ENCODE data around the gene WRNIP1. TPM values are rescaled to one million over a fixed set of nuclear protein-coding genes. Genes with fewer than 3 reads are reported as not detected.

Gene WRNIP1
- total and polyA plus RNA-seq, 2 of the 8 experiments (the other 6 are each of a cell fraction or from before 2014, with no cell fraction given) = 38.2 to 39.2 TPM

GRCh38 chr6:2741756-2742155 is 23.4 kb upstream of the WRNIP1 start:
- no peak overlapping the region for H2BK20ac ChIP-seq (ENCODE audit: low read length)
- H2BK120ac ChIP-seq (replicated peaks; ENCODE audit: low read depth, low read length) = no peak overlapping the region
- no peaks in the 10 kb centered on the region for H3K79me2 ChIP-seq (ENCODE audit: control insufficient read depth in 1 of 2, insufficient read depth in 2 of 2, low read length in 2 of 2)
- no peak overlapping the region for H3K56ac ChIP-seq (replicated peaks; ENCODE audit: insufficient read length, low read depth, low read length)
- H3K27ac ChIP-seq (ENCODE audit: low read depth, low read length) = no peak overlapping the region
- H4K91ac ChIP-seq (replicated peaks; ENCODE audit: insufficient read length, low read length) = no peak overlapping the region
- no peak overlapping the region for H3K4ac ChIP-seq (replicated peaks; ENCODE audit: insufficient read length, low read depth, low read length)
- no peaks in the 10 kb centered on the region for H3K9me3 ChIP-seq (ENCODE audit: insufficient read depth in 2 of 2, low read depth in 1 of 2, low read length in 1 of 2)
- H3K14ac ChIP-seq (ENCODE audit: insufficient read length) = no peak overlapping the region
- H3K4me2 ChIP-seq (ENCODE audit: insufficient read depth in 1 of 2, low read depth in 2 of 2, low read length in 2 of 2) = no peak overlapping the region
- H4K5ac ChIP-seq (ENCODE audit: insufficient read length, low read depth, low read length) = no peak overlapping the region
- H2BK5ac ChIP-seq (ENCODE audit: low read depth, low read length) = no peak overlapping the region
- no peak for TF ChIP-seq FOSL1 (IDR thresholded peaks at IDR 0.05; ENCODE audit: insufficient read depth, low read depth, low read length)
- no peak for TF ChIP-seq TAF1 (IDR thresholded peaks at IDR 0.05; ENCODE audit: low read depth, low read length)
- TF ChIP-seq RNF2 (IDR thresholded peaks at IDR 0.05; ENCODE audit: borderline replicate concordance, low read depth, low read length, missing control alignments, poor library complexity, severe bottlenecking) = no peak
- no peak for FAIRE-seq
- no peaks in the 10 kb centered on the region for H3K36me3 ChIP-seq (ENCODE audit: control insufficient read depth in 2 of 4, insufficient read depth in 4 of 4, low read length in 3 of 4)
- H2BK15ac ChIP-seq (ENCODE audit: low read length) = no peak overlapping the region
- H2AFZ ChIP-seq (ENCODE audit: low read length) = no peak overlapping the region
- H3K18ac ChIP-seq (ENCODE audit: extremely low read depth, low read length) = no peak overlapping the region
- no peaks in the 10 kb centered on the region for H3K23me2 ChIP-seq (ENCODE audit: low read depth, low read length)
- H3K4me1 ChIP-seq (replicated peaks in 1 of 4; ENCODE audit: control insufficient read depth in 3 of 4, insufficient read depth in 4 of 4, low read length in 3 of 4) = peaks cover 0 to 7% (median 4%) of the 10 kb centered on the region in 4 experiments; a peak in 5 of 7 replicates
- ChIA-PET CTCF (ENCODE audit: partially characterized antibody) (interaction anchor here (0.8 to 11.1 kb wide), 5 partner anchors 9 to 191 kb away, joined by 3 to 160 read pairs (median 5); partner anchors contain the start of genes MYLK4 and WRNIP1), POLR2A (ENCODE audit: partially characterized antibody) (no interaction called here)
- H2AK5ac ChIP-seq (ENCODE audit: low read depth, low read length) = no peak overlapping the region
- DNase-seq (ENCODE audit: low read depth in 1 of 2, low spot score in 2 of 2) = no peak
- no peak overlapping the region for H3K4me3 ChIP-seq (ENCODE audit: extremely low read depth in 1 of 4, insufficient read depth in 2 of 4, low read depth in 3 of 4, low read length in 4 of 4)
- H2BK12ac ChIP-seq (ENCODE audit: low read depth, low read length) = no peak overlapping the region
- no peaks in the 10 kb centered on the region for H4K20me1 ChIP-seq (replicated peaks in 1 of 2; ENCODE audit: control insufficient read depth in 1 of 2, insufficient read depth in 2 of 2, low read length in 2 of 2)
- no peak overlapping the region for H3K23ac ChIP-seq (ENCODE audit: insufficient read length)
- no peaks in the 10 kb centered on the region for H3K79me1 ChIP-seq (ENCODE audit: low read depth, low read length)
- WGBS, 2 experiments (ENCODE audit: extremely low coverage in 1 of 2, insufficient coverage in 1 of 2, insufficient read length in 1 of 2, insufficient replicate concordance in 2 of 2, low coverage in 1 of 2, low lambda C conversion rate in 2 of 2, missing lambda C conversion rate in 1 of 2) = 95% methylated on average over 2 of the region's 2 CpGs; no CpG with 5 or more reads in 1 of the 2 experiments
- no peak overlapping the region for H3K9ac ChIP-seq (replicated peaks in 1 of 4; ENCODE audit: extremely low read depth in 1 of 4, low read depth in 3 of 4, low read length in 3 of 4)
- H3K27me3 ChIP-seq (replicated peaks in 1 of 4; ENCODE audit: control insufficient read depth in 3 of 4, extremely low read depth in 1 of 4, insufficient read depth in 3 of 4, low read length in 3 of 4) = no peaks in the 10 kb centered on the region; a peak in 1 of 7 replicates
- H4K8ac ChIP-seq (ENCODE audit: extremely low read depth, insufficient read depth, low read length) = no peak overlapping the region

Measured in H1 (cell line).